HG03354 (cell line): ENCODE results near the gene PARP3.

Experiments
- ATAC-seq: cut with Tn5 transposase; IDR thresholded peaks from one replicate; pipeline ENCODE4 v1.9.1; 2021; ENCODE audit warnings: mild to moderate bottlenecking; ENCODE audit not compliant: unreplicated experiment, poor library complexity, severe bottlenecking

Gene PARP3

GRCh38 chr3:51933471-51934138 is 8.6 kb upstream of the PARP3 start:
- ATAC-seq: no peak

DNA sequence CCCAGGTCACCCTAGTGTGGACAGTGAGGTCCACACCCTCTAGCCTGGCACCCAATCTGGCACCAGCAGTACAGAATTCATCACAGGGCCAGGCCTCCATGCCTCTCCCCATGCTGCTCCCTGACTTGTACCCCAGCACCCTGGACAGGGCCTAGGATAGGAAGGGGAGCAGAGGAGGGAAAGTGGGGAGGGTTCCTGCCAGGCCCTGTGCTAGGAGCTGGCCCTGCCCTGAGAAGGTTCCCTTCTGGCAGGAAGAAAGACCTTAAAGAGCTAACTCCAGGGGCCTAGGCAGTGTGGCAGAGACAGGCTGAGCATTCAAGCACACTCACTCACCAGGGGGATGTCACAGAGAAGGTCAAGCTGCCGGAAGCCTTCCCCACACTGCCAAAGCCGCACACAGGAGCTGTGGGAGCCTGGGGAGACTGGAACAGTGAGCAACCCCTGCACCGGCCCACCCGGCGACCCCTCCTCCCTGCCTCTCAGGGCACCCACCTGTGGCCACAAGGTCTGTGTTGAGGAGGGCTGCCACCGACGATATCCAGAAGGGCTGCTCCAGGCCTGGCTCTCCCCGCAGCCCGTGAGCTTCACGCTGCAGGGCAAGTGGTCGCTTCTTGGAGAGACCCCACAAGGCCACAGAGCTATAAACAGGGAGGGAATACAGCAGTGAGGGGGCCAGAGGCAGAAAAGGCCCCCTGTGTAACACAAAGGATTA is 7.9 kb upstream of the PARP3 start:
- no peak for ATAC-seq

DNA sequence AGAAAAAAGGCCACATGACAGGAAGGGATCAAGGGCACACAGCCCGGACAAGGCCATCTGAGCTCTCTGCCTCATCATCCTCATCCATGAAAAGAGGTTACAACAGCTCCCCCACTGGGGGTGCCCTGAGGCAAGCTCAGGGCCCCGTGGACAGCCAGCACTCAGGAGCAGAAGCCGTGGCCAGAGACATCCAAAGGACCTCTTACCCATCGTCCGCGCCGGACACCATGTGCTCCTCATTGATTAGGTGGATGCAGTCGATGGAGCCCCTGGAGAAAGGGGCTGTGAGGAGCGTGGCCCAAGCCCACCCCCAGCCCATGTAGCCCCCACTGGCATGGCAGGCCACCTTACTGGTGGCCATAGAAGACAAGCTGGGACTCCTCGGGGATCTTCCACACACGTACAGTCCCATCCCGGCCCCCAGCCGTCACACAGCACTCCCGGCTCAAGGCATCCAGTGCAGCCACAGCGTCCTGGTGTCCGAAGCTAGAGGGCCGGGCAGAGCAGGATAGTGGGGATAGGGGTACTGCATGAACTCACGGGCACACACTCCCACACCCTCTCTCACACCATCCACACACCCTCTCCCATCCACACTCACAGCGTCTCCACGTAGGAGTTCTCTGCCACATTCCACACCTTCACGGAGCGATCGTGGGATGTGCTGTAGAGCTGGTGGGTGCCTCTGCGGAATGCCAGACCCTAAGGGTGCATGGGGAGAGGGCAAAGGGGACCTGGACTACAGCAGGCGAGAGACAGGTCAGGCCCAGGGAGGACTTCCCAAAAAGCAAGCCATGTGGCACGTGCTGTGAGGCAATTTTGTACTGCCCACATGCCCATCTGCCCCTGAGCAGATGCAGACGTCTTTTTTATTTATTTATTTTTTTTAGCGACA is 6.9 kb upstream of the PARP3 start:
- ATAC-seq: no peak

DNA sequence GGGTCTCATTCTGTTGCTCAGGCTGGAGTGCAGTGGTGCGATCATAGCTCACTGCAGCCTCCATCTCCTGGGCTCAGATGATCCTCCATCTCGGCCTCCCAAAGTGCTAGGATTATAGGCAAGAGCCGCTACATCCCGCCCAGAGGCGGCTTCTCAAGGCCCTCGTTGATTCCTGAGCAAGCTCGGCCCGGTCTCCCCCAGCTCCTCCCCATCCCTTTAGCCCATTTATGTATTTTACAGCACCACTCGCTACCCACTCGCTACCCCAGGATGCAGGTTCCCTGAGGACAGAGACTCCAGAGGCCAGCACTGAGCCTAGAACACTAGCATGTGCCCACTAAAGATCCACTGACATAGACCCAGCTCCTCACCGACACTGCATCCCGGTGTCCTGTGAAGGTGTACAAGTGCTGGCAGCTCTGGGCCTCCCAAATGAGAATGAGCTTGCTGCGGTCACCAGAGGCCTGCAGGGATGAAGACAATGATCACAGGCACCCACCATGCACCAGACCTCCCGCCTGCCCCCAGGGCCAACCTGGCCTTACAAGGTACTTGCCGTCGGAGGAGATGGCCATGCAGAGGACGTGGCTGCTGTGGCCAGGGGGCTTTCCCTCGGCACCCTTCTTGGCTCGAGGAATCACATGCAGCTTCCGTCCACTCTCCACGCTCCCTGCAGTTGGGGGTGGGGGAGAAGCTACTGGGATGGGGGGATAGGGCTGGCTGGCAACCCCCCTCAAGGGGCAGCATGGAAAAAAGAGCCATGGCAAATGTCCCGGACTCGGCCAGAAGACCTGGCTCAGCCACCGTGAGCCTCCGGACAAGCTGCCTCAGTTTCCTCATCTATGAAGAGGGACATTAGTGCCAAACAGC is 6.0 kb upstream of the PARP3 start:
- ATAC-seq: no peak

DNA sequence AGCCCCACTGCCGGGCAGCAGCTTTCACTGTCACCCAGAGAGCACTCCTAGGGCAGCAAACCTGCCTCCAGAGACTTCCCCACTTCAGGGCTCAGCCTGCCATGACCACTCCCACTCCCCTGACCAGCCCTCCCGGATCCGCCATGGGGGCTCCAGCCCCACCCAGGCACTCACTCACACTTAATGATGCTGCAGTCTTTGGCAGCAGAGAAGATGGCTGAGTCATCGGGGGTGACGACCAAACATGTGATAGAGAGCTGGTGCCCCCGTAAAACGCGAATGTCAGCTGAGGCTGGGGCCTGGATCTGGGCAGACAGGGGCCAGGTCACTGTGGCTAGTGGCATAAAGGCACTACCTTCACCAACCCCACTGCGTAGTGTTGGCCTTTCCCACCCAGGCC is 5.1 kb upstream of the PARP3 start:
- no peak for ATAC-seq

DNA sequence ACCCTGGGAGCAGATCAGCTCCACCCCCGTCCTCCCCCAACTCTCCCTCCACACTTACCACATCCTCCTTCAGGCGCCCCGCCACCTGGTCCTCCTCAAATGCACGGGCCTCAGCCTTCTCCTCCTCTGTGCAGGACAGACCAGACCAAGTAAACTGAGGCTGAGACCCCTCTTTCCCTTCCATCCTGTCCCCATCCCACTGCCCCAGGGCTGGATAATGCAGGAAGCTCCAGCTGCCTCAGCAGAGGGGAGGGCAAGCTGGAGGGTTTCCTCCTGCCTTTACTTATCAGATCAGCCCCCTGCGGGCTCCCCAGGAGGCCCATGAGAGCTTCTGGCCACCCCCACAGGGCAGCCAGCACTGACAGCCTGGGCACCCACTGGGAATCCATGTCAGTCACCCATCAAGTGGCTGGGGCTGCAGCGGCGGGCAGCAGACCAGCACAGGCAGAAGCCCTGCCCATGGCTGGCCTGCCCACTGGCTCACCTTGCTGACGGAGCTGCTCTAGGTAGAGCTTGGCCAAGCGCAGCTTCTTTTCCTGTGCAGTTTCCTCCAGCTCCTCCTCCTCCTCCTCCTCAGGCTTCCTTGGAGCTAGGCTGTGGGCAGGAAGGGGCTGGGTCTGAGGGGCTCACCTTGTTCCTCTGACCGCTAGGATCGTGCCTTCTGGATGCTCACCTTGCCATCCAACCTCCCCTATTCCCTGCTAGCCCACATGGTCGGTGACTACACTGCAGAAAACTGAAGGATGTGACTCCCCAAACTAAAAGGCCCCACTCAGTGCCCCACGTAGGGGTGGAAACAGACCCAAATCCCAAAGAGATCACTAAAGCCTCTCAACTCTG is 4.3 kb upstream of the PARP3 start:
- no peak for ATAC-seq

- ATAC-seq: no peak
Measured at GRCh38 chr3:51938780-51939425, 3.3 kb upstream of the PARP3 start.

GRCh38 chr3:51940648-51941462 is 1.3 kb upstream of the PARP3 start:
- ATAC-seq: no peak

- no peak for ATAC-seq
Measured at GRCh38 chr3:51941463-51941797, 733 bp upstream of the PARP3 start.

DNA sequence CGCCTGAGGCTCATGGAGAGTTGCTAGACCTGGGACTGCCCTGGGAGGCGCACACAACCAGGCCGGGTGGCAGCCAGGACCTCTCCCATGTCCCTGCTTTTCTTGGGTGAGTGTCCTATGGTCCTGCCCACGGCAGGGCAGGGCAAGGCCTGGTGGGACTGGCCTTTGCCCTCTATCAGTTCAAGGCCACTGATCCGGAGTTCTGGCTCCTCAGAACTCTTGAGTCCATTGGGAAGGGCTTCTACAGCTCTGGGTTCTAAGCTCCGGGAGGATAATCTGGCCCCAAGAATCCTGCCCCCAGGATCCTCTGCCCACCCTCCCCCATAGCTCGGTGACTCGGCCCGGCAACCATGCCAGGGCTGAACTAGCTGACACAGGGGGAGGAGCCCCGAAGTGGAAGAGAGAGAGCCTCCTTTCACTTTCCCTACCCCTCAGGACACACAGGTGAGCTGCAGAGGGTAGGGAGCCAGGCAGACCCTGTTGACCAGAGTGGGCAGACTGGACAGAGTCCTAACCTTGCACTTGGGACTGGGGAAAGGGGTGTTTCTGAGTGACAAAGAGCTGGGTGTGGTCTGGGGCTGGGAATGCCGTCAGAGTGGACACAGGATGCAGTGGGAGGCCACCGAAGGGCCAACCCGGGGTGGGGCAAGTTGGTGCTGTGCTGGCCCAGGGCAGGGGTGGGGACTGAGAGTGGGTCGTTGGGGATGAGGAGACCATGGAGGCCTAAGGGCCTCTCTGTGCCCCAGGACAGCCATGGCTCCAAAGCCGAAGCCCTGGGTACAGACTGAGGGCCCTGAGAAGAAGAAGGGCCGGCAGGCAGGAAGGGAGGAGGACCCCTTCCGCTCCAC is 664 bp downstream of the PARP3 start:
- peak; percentile 29 for ATAC-seq

GRCh38 chr3:51943451-51944391 is 1.6 kb downstream of the PARP3 start:
- ATAC-seq: no peak

GRCh38 chr3:51944451-51945021 is 2.4 kb downstream of the PARP3 start:
- no peak for ATAC-seq

GRCh38 chr3:51945031-51945840 is 3.1 kb downstream of the PARP3 start:
- ATAC-seq: no peak

GRCh38 chr3:51945926-51946705 is 4.0 kb downstream of the PARP3 start:
- ATAC-seq: no peak
